ENCODE measurements around the gene MAP4K2. TPM values are rescaled to one million over a fixed set of nuclear protein-coding genes. Genes with fewer than 3 reads are reported as not detected.

Gene MAP4K2
- total and polyA plus RNA-seq, 2 donors from 2014 or later = 12.5 to 15.4 TPM

DNA sequence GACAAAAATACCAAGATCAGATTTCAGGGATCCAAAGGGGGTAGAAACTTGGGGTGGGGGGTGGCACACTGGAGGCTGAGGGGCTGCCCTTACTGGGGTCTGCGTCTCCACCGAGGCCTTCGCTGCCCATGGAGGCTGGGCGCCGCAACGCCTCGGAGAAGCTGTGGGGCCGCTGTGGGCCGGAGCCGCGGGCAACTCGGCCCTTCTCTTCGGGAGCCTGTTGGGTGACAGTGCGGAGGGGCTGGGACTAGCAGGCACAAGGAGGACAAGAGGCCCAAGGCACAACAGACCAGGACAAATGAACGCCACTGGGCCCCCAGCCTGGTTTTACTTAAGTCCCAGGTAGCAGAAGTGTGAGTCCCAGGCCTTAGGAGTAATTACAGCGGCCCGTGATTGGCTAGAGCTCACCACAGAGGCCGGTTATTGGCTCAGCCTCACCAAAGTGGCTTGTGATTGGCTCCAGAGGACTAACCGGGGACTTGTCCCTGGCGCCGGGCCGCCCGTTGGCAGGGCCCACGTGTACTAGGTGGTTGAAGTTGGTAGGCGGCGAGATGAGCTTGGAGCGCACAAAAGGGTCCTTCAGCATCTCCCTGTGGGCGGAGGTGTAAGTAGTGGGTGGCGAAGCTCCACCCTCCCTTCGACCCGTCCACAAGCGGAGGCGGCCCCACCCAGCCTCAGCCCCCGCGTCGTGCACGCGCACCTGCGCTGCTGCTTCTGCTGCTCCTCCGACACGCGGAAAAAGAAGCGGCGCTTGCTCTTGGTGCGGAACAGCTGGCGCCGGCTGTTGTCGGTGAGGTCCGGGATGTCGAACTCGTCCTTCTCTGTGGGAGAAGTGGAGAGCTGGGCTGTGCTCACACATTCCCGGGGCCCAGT is 23.8 kb upstream of the MAP4K2 start:
- TF ChIP-seq, protein P1, sequence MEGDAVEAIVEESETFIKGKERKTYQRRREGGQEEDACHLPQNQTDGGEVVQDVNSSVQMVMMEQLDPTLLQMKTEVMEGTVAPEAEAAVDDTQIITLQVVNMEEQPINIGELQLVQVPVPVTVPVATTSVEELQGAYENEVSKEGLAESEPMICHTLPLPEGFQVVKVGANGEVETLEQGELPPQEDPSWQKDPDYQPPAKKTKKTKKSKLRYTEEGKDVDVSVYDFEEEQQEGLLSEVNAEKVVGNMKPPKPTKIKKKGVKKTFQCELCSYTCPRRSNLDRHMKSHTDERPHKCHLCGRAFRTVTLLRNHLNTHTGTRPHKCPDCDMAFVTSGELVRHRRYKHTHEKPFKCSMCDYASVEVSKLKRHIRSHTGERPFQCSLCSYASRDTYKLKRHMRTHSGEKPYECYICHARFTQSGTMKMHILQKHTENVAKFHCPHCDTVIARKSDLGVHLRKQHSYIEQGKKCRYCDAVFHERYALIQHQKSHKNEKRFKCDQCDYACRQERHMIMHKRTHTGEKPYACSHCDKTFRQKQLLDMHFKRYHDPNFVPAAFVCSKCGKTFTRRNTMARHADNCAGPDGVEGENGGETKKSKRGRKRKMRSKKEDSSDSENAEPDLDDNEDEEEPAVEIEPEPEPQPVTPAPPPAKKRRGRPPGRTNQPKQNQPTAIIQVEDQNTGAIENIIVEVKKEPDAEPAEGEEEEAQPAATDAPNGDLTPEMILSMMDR (IDR thresholded peaks at IDR 0.05; ENCODE audit: borderline replicate concordance, extremely low read depth, insufficient read depth) = no peak
- Histone ChIP-seq H3K9ac (ENCODE audit: low read length in 3 of 3) (no peak overlapping the region), H3K27ac (ENCODE audit: low read depth in 2 of 2, low read length in 2 of 2) (no peak overlapping the region), H3K9me3 (ENCODE audit: control insufficient read depth in 2 of 3, insufficient read depth in 1 of 3, low read length in 3 of 3) (no peaks in the 10 kb centered on the region), H3K36me3 (ENCODE audit: control insufficient read depth in 2 of 3, insufficient read depth in 3 of 3, low read length in 3 of 3) (peaks cover 0 to 3% (median 0%) of the 10 kb centered on the region in 3 donors), H3K4me1 (ENCODE audit: control insufficient read depth in 2 of 3, insufficient read depth in 2 of 3, low read depth in 1 of 3, low read length in 3 of 3) (no peaks in the 10 kb centered on the region), H3K4me3 (ENCODE audit: low read length in 3 of 3) (no peak overlapping the region), H3K27me3 (ENCODE audit: control insufficient read depth, insufficient read depth, low read length) (no peaks in the 10 kb centered on the region)
- intact Hi-C loops (cut with DNase I) = no loop called here
- no peak for FAIRE-seq
- peak in 1 of 5 donors; percentile 76 for DNase-seq

DNA sequence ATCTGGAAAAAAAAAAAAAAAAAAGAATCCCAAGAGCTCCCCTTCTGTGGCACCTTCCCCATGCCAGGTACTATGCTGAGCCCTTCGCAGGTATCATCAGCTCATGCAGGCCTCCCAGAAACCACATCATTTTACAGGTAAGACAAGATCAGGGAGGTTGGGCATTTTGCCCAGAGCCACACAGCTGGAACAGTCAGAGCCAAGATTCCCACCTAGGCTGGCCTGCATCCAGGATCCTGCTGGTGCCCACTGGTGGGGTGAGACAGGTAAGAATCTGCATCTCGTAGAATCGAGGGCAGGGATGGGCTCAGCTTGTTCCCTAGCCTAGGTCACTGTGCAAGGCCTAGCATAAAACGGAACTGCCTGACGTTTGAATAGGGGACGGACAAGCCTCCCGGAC is 23.0 kb upstream of the MAP4K2 start:
- Histone ChIP-seq H3K27me3 (ENCODE audit: control insufficient read depth, insufficient read depth, low read length) (no peaks in the 10 kb centered on the region), H3K9ac (ENCODE audit: low read length in 3 of 3) (no peak overlapping the region), H3K4me3 (ENCODE audit: low read length in 3 of 3) (no peak overlapping the region), H3K27ac (ENCODE audit: low read depth in 2 of 2, low read length in 2 of 2) (no peak overlapping the region), H3K4me1 (ENCODE audit: control insufficient read depth in 2 of 3, insufficient read depth in 2 of 3, low read depth in 1 of 3, low read length in 3 of 3) (no peaks in the 10 kb centered on the region), H3K36me3 (ENCODE audit: control insufficient read depth in 2 of 3, insufficient read depth in 3 of 3, low read length in 3 of 3) (peaks cover 0 to 3% (median 0%) of the 10 kb centered on the region in 3 donors), H3K9me3 (ENCODE audit: control insufficient read depth in 2 of 3, insufficient read depth in 1 of 3, low read length in 3 of 3) (no peaks in the 10 kb centered on the region)
- DNase-seq (no peak), FAIRE-seq (no peak)
- TF ChIP-seq, protein P1 (IDR thresholded peaks at IDR 0.05; ENCODE audit: borderline replicate concordance, extremely low read depth, insufficient read depth) = no peak
- intact Hi-C loops (cut with DNase I) = no loop called here

DNA sequence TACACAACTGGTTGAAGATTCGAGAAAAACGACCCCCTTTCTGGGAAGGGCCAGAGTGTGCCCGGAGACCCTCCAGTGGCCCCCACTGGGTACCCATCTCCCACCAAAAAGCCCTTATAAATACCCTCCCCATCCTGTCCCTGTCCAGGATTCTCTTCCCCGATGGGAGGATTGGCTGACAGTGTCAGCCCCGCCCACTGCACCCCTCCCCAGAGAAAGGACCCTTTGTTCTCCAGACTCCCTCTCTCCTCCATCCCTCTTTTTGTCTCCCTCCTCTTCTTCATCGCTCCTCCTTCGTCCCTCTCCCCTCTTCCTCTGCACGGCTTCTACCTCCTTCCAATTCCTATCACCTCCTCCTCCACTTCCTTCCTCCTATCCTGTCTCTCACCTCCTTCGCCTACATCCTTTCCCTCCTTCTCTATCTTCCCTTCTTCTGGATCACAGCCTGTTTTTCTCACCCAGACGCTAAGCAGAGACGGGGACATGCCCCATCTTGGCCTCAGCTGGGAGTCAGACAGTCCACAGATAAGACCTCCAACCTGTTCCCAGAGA is 20.6 kb upstream of the MAP4K2 start:
- H3K9ac ChIP-seq (ENCODE audit: low read length in 3 of 3) = no peak overlapping the region
- TF ChIP-seq, protein P1 (IDR thresholded peaks at IDR 0.05; ENCODE audit: borderline replicate concordance, extremely low read depth, insufficient read depth) = no peak
- no peaks in the 10 kb centered on the region for H3K9me3 ChIP-seq (ENCODE audit: control insufficient read depth in 2 of 3, insufficient read depth in 1 of 3, low read length in 3 of 3)
- FAIRE-seq (no peak), DNase-seq (no peak)
- H3K27ac ChIP-seq (ENCODE audit: low read depth in 2 of 2, low read length in 2 of 2) = no peak overlapping the region
- no peaks in the 10 kb centered on the region for H3K27me3 ChIP-seq (ENCODE audit: control insufficient read depth, insufficient read depth, low read length)
- H3K4me3 ChIP-seq (ENCODE audit: low read length in 3 of 3) = no peak overlapping the region
- no peaks in the 10 kb centered on the region for H3K36me3 ChIP-seq (ENCODE audit: control insufficient read depth in 2 of 3, insufficient read depth in 3 of 3, low read length in 3 of 3)
- H3K4me1 ChIP-seq (ENCODE audit: control insufficient read depth in 2 of 3, insufficient read depth in 2 of 3, low read depth in 1 of 3, low read length in 3 of 3) = no peaks in the 10 kb centered on the region
- intact Hi-C loops (cut with DNase I) = no loop called here

All from kidney (tissue), 14 donors.